H1 (cell line): Measurements from ENCODE around the gene ACTBL2. TPM values are rescaled to one million over a fixed set of nuclear protein-coding genes. Genes with fewer than 3 reads are reported as not detected.

Source experiments
- CTCF ChIA-PET: fragments of 300-600 bp; sonication (Branson Sonifier 250); formaldehyde crosslinking; loops from one replicate; lab custom pipeline; 2021; ENCODE audit not compliant: partially characterized antibody; lab: Charles Lee
- POLR2A ChIA-PET: fragments of 300-600 bp; sonication (Branson Sonifier 250); formaldehyde crosslinking; loops from one replicate; lab custom pipeline; 2021; ENCODE audit warnings: inconsistent platforms; ENCODE audit not compliant: partially characterized antibody; lab: Charles Lee
- DNase-seq, 2 experiments: peaks; one replicate each; pipeline versions ENCODE4 v3.0.0 to v3.0.0-alpha.2; 2010 to 2022; ENCODE audit warnings: low spot score in 2 of 2, low read depth in 1 of 2, mixed read lengths in 1 of 2
- FAIRE-seq: peaks from 2 replicates; lab custom pipeline; 2011; peaks lifted over from hg19 to GRCh38; lab: Jason Lieb, UNC
- H2AFZ ChIP-seq: 2 replicates; pipeline ENCODE4 v1.8.1; 2012; ENCODE audit warnings: low read length, inconsistent platforms
- H2AK5ac ChIP-seq: 2 replicates; pipeline ENCODE4 v1.6.1; 2013; ENCODE audit warnings: low read depth, low read length
- H2BK120ac ChIP-seq: replicated peaks from 2 replicates; pipeline ENCODE3; 2013; ENCODE audit warnings: low read depth, low read length, inconsistent platforms
- H2BK12ac ChIP-seq: 2 replicates; pipeline ENCODE4 v1.6.1; 2013; ENCODE audit warnings: low read depth, low read length
- H2BK15ac ChIP-seq: 2 replicates; pipeline ENCODE4 v1.6.1; 2013; ENCODE audit warnings: low read length
- H2BK20ac ChIP-seq: 2 replicates; pipeline ENCODE4 v1.6.1; 2013; ENCODE audit warnings: low read length
- H2BK5ac ChIP-seq: 2 replicates; pipeline ENCODE4 v1.6.1; 2013; ENCODE audit warnings: low read depth, low read length
- H3K14ac ChIP-seq: 2 replicates; pipeline ENCODE4 v1.6.1; 2013; ENCODE audit warnings: inconsistent platforms; ENCODE audit not compliant: insufficient read length
- H3K18ac ChIP-seq: 2 replicates; pipeline ENCODE4 v1.6.1; 2013; ENCODE audit warnings: low read length; ENCODE audit errors: extremely low read depth
- H3K23ac ChIP-seq: 2 replicates; pipeline ENCODE4 v1.6.1; 2013; ENCODE audit warnings: inconsistent platforms; ENCODE audit not compliant: insufficient read length
- H3K23me2 ChIP-seq: 2 replicates; pipeline ENCODE4 v1.6.1; 2013; ENCODE audit warnings: low read depth, low read length
- H3K27ac ChIP-seq: 2 replicates; pipeline ENCODE4 v1.6.1; 2011; ENCODE audit warnings: low read depth, low read length, inconsistent platforms
- H3K27me3 ChIP-seq, 4 experiments: replicated peaks in 1 of 4; 1 replicate in 1 of 4; 2 replicates in 3 of 4; pipeline versions ENCODE4 v1.6.1 to v1.8.1; 2011 to 2013; ENCODE audit warnings: low read length in 3 of 4, mild to moderate bottlenecking in 3 of 4, inconsistent platforms in 2 of 4, mixed read lengths in 2 of 4, moderate library complexity in 1 of 4; ENCODE audit not compliant: control insufficient read depth in 3 of 4, insufficient read depth in 3 of 4; ENCODE audit errors: extremely low read depth in 1 of 4
- H3K36me3 ChIP-seq, 4 experiments: 2 replicates each; pipeline versions ENCODE4 v1.6.1 to v1.8.1; 2011 to 2013; ENCODE audit warnings: mild to moderate bottlenecking in 4 of 4, low read length in 3 of 4, moderate library complexity in 2 of 4, control low read depth in 1 of 4, inconsistent platforms in 1 of 4; ENCODE audit not compliant: insufficient read depth in 4 of 4, control insufficient read depth in 2 of 4
- H3K4ac ChIP-seq: replicated peaks from 2 replicates; pipeline ENCODE3; 2013; ENCODE audit warnings: low read length, low read depth, mixed read lengths, inconsistent platforms; ENCODE audit not compliant: insufficient read length
- H3K4me1 ChIP-seq, 4 experiments: replicated peaks in 1 of 4; 1 replicate in 1 of 4; 2 replicates in 3 of 4; pipeline versions ENCODE4 v1.6.1 to v1.8.1; 2011 to 2013; ENCODE audit warnings: low read length in 3 of 4, inconsistent platforms in 2 of 4, mixed read lengths in 1 of 4; ENCODE audit not compliant: insufficient read depth in 4 of 4, control insufficient read depth in 3 of 4
- H3K4me2 ChIP-seq, 2 experiments: 2 replicates each; pipeline versions ENCODE4 v1.6.1 to v1.8.1; 2011 to 2013; ENCODE audit warnings: low read depth in 2 of 2, low read length in 2 of 2, control low read depth in 1 of 2, inconsistent platforms in 1 of 2, mild to moderate bottlenecking in 1 of 2; ENCODE audit not compliant: insufficient read depth in 1 of 2
- H3K4me3 ChIP-seq, 4 experiments: fragments of 200-600, 300-600 bp in 1 of 4; sonication (generic), shearing (Covaris generic), sonication (Bioruptor Twin) in 1 of 4; 2 replicates each; pipeline versions ENCODE4 v1.5.1 to v1.8.1; 2011 to 2016; ENCODE audit warnings: low read length in 4 of 4, low read depth in 3 of 4, control low read depth in 2 of 4, inconsistent platforms in 2 of 4, mild to moderate bottlenecking in 2 of 4, mixed read lengths in 1 of 4, moderate library complexity in 1 of 4; ENCODE audit not compliant: insufficient read depth in 2 of 4; ENCODE audit errors: extremely low read depth in 1 of 4
- H3K56ac ChIP-seq: replicated peaks from 2 replicates; pipeline ENCODE3; 2013; ENCODE audit warnings: low read depth, mild to moderate bottlenecking, mixed read lengths, low read length, inconsistent platforms; ENCODE audit not compliant: insufficient read length
- H3K79me1 ChIP-seq: 2 replicates; pipeline ENCODE4 v1.6.1; 2013; ENCODE audit warnings: low read depth, low read length, control low read depth
- H3K79me2 ChIP-seq, 2 experiments: 2 replicates each; pipeline versions ENCODE4 v1.6.1 to v1.8.1; 2012 to 2013; ENCODE audit warnings: low read length in 2 of 2, mild to moderate bottlenecking in 2 of 2, inconsistent platforms in 1 of 2; ENCODE audit not compliant: insufficient read depth in 2 of 2, control insufficient read depth in 1 of 2
- H3K9ac ChIP-seq, 4 experiments: replicated peaks in 1 of 4; 1 replicate in 1 of 4; 2 replicates in 3 of 4; pipeline versions ENCODE4 v1.6.1 to v1.8.1; 2011 to 2013; ENCODE audit warnings: low read depth in 3 of 4, low read length in 3 of 4, control low read depth in 2 of 4, mild to moderate bottlenecking in 2 of 4, moderate library complexity in 2 of 4, inconsistent platforms in 1 of 4; ENCODE audit errors: extremely low read depth in 1 of 4
- H3K9me3 ChIP-seq, 2 experiments: 2 replicates each; pipeline versions ENCODE4 v1.6.1 to v1.8.1; 2012 to 2013; ENCODE audit warnings: mild to moderate bottlenecking in 2 of 2, moderate library complexity in 2 of 2, control low read depth in 1 of 2, inconsistent platforms in 1 of 2, low read depth in 1 of 2, low read length in 1 of 2, mixed read lengths in 1 of 2; ENCODE audit not compliant: insufficient read depth in 2 of 2
- H4K20me1 ChIP-seq, 2 experiments: replicated peaks in 1 of 2; 2 replicates each; pipeline versions ENCODE3 to v1.8.1; 2011 to 2013; ENCODE audit warnings: inconsistent platforms in 2 of 2, low read length in 2 of 2, mild to moderate bottlenecking in 1 of 2; ENCODE audit not compliant: insufficient read depth in 2 of 2, control insufficient read depth in 1 of 2
- H4K5ac ChIP-seq: 2 replicates; pipeline ENCODE4 v1.6.1; 2013; ENCODE audit warnings: low read length, low read depth, mixed read lengths, inconsistent platforms; ENCODE audit not compliant: insufficient read length
- H4K8ac ChIP-seq: 2 replicates; pipeline ENCODE4 v1.8.0; 2013; ENCODE audit warnings: mild to moderate bottlenecking, moderate library complexity, low read length, inconsistent platforms; ENCODE audit not compliant: insufficient read depth; ENCODE audit errors: extremely low read depth
- H4K91ac ChIP-seq: replicated peaks from 2 replicates; pipeline ENCODE3; 2013; ENCODE audit warnings: low read length, mixed read lengths, inconsistent platforms; ENCODE audit not compliant: insufficient read length
- CHD2 ChIP-seq: IDR thresholded peaks from 2 replicates; pipeline ENCODE4 v1.6.1; 2012; ENCODE audit warnings: low read length, improper control_type of control experiment
- EZH2 ChIP-seq: fragments of 200-600 bp; sonication (generic); IDR thresholded peaks from 2 replicates; pipeline ENCODE4 v1.7.1; 2012; ENCODE audit warnings: low read depth, mild to moderate bottlenecking, moderate library complexity, low read length, inconsistent platforms; ENCODE audit not compliant: severe bottlenecking
- FOSL1 ChIP-seq: IDR thresholded peaks from 2 replicates; pipeline ENCODE4 v1.6.1; 2011; ENCODE audit warnings: mild to moderate bottlenecking, low read depth, low read length, moderate library complexity; ENCODE audit not compliant: insufficient read depth
- GTF2F1 ChIP-seq: IDR thresholded peaks from 2 replicates; pipeline ENCODE4 v1.6.1; 2012; ENCODE audit warnings: low read depth, low read length, improper control_type of control experiment, borderline replicate concordance
- HDAC6 ChIP-seq: IDR thresholded peaks from one replicate; pipeline ENCODE4 v1.7.1; 2012; ENCODE audit warnings: low read depth, mild to moderate bottlenecking, inconsistent platforms, low read length, moderate library complexity
- KDM4A ChIP-seq: IDR thresholded peaks from one replicate; pipeline ENCODE4 v1.7.1; 2012; ENCODE audit warnings: low read depth, mild to moderate bottlenecking, moderate library complexity, low read length, inconsistent platforms; ENCODE audit not compliant: severe bottlenecking
- MAX ChIP-seq: IDR thresholded peaks from 2 replicates; pipeline ENCODE4 v1.6.1; 2012; ENCODE audit warnings: inconsistent platforms
- POLR2A ChIP-seq, 2 experiments: IDR thresholded peaks; 1 replicate in 1 of 2; 2 replicates in 1 of 2; pipeline ENCODE4 v1.6.1; 2011; ENCODE audit warnings: low read depth in 2 of 2, low read length in 2 of 2, mild to moderate bottlenecking in 2 of 2; ENCODE audit errors: control extremely low read depth in 1 of 2
- RXRA ChIP-seq: IDR thresholded peaks from 2 replicates; pipeline ENCODE4 v1.6.1; 2011; ENCODE audit warnings: low read depth, mild to moderate bottlenecking, low read length, moderate library complexity; ENCODE audit not compliant: insufficient read depth
- SIX5 ChIP-seq: IDR thresholded peaks from 2 replicates; pipeline ENCODE4 v1.6.1; 2011; ENCODE audit warnings: mild to moderate bottlenecking, low read depth, low read length
- SP2 ChIP-seq: IDR thresholded peaks from 2 replicates; pipeline ENCODE4 v1.6.1; 2012; ENCODE audit warnings: mild to moderate bottlenecking, low read length, inconsistent platforms
- TBP ChIP-seq: IDR thresholded peaks from 2 replicates; pipeline ENCODE4 v1.6.1; 2011; ENCODE audit warnings: low read depth, low read length, improper control_type of control experiment
- WGBS, 2 experiments: shearing (Covaris generic) in 1 of 2; methylation state at CpG; one replicate each; pipeline versions ENCODE4 v1.1.6 to v1.1.7; 2013 to 2015; ENCODE audit warnings: low lambda C conversion rate in 2 of 2, mixed read lengths in 2 of 2, inconsistent platforms in 1 of 2, low coverage in 1 of 2, missing lambda C conversion rate in 1 of 2; ENCODE audit not compliant: insufficient replicate concordance in 2 of 2, insufficient coverage in 1 of 2, insufficient read length in 1 of 2; ENCODE audit errors: extremely low coverage in 1 of 2, missing lambda C conversion rate in 1 of 2; 5-methylcytosine and 5-hydroxymethylcytosine counted together
- polyA plus RNA-seq, 7 experiments: library from polyadenylated mRNA; depleted of rRNA in 3 of 7; stranded (reverse) in 5 of 7; unstranded in 2 of 7; fragments of >200 nt in 5 of 7; fragments of 200-250 nt in 2 of 7; gene quantifications; 1 replicate in 5 of 7; 2 replicates in 1 of 7; 4 replicates in 1 of 7; pipeline versions ENCODE4 v1.2.1 to v1.2.3, GENCODE V29; 2011 to 2013; ENCODE audit warnings: missing spikeins in 2 of 7, mixed read lengths in 2 of 7
- total RNA-seq: library from RNA; stranded (reverse); fragmentation: NEBNext Ultra II Directional; extraction: Animal tissue kit (Norgen Biotek cat#: 25700); gene quantifications from 2 replicates; pipeline ENCODE4 v1.2.1, GENCODE V29; 2021

Gene ACTBL2
- total and polyA plus RNA-seq, 2 of the 8 experiments (the other 6 are each of a cell fraction or from before 2014, with no cell fraction given), result not detected

- WGBS, 2 experiments, result 88% methylated on average over 6 of the region's 6 CpGs; no CpG with 5 or more reads in 1 of the 2 experiments
- H3K36me3 ChIP-seq, result no peaks in the 10 kb centered on the region
- no peak overlapping the region for H3K18ac ChIP-seq
- no peak overlapping the region for H2BK120ac ChIP-seq
- H3K23me2 ChIP-seq, result peaks cover 2% of the 10 kb centered on the region; the same call in 1 of the 2 replicates
- H3K4me3 ChIP-seq, result no peak overlapping the region
- H2AK5ac ChIP-seq, result no peak overlapping the region
- no peaks in the 10 kb centered on the region for H4K20me1 ChIP-seq
- no peak overlapping the region for H3K4ac ChIP-seq
- ChIA-PET CTCF (interaction anchor here (1.3 kb wide), 1 partner anchor 156 kb away, joined by 5 read pairs; no protein-coding TSS in a partner anchor), POLR2A (no interaction called here)
- no peak overlapping the region for H3K9ac ChIP-seq
- no peak overlapping the region for H2BK15ac ChIP-seq
- H3K4me1 ChIP-seq, result peaks cover 0 to 3% (median under 1%) of the 10 kb centered on the region in 4 experiments; a peak in 2 of 7 replicates
- no peak overlapping the region for H4K91ac ChIP-seq
- H2BK12ac ChIP-seq, result no peak overlapping the region
- no peak overlapping the region for H4K5ac ChIP-seq
- no peak overlapping the region for H3K14ac ChIP-seq
- H3K23ac ChIP-seq, result no peak overlapping the region
- H3K4me2 ChIP-seq, result no peak overlapping the region
- no peak overlapping the region for H3K27ac ChIP-seq
- no peaks in the 10 kb centered on the region for H3K27me3 ChIP-seq
- H3K79me1 ChIP-seq, result no peaks in the 10 kb centered on the region
- H2AFZ ChIP-seq, result no peak overlapping the region
- no peaks in the 10 kb centered on the region for H3K9me3 ChIP-seq
- H2BK5ac ChIP-seq, result no peak overlapping the region
- H4K8ac ChIP-seq, result no peak overlapping the region
- H3K56ac ChIP-seq, result no peak overlapping the region
- H2BK20ac ChIP-seq, result no peak overlapping the region
- no peaks in the 10 kb centered on the region for H3K79me2 ChIP-seq
- FAIRE-seq (no peak), DNase-seq (no peak)
- no peak for TF ChIP-seq RXRA
- TF ChIP-seq EZH2, result no peak
- TF ChIP-seq MAX, result no peak
- no peak for TF ChIP-seq KDM4A
- no peak for TF ChIP-seq CHD2
- TF ChIP-seq HDAC6, result no peak
- no peak for TF ChIP-seq GTF2F1
- no peak for TF ChIP-seq SIX5
- no peak for TF ChIP-seq SP2
- no peak for TF ChIP-seq POLR2A (IDR thresholded peaks at IDR 0.05; ENCODE audit: control extremely low read depth in 1 of 2, low read depth in 2 of 2, low read length in 2 of 2)
- TF ChIP-seq FOSL1, result no peak
- TF ChIP-seq TBP, result no peak
Measured at GRCh38 chr5:57494104-57495098, 11.8 kb upstream of the ACTBL2 start.
